DMS53 treated with DMSO at 0.1 percent for 48 hours (cell line): ENCODE results near the gene RAPSN.

ENCODE experiments used
- DNase-seq: peaks from one replicate; lab custom pipeline; 2025; ENCODE audit not compliant: unreplicated experiment; lab: John Stamatoyannopoulos, UW

The RAPSN gene

GRCh38 chr11:47466201-47466600, 17.3 kb upstream of the RAPSN start:
- DNase-seq, result no peak

- no peak for DNase-seq
Observed at GRCh38 chr11:47464483-47464882, 15.5 kb upstream of the RAPSN start.

GRCh38 chr11:47461876-47462275, 12.9 kb upstream of the RAPSN start:
- no peak for DNase-seq

GRCh38 chr11:47460571-47461235, 11.8 kb upstream of the RAPSN start:
- no peak for DNase-seq

GRCh38 chr11:47454258-47454671, 5.3 kb upstream of the RAPSN start:
- peak; percentile 67 for DNase-seq

GRCh38 chr11:47453365-47453764, 4.4 kb upstream of the RAPSN start:
- DNase-seq, result no peak

- DNase-seq, result no peak
Observed at GRCh38 chr11:47451990-47452389, 3.1 kb upstream of the RAPSN start.

- DNase-seq, result no peak
Observed at GRCh38 chr11:47451436-47451835, 2.5 kb upstream of the RAPSN start.

- no peak for DNase-seq
Observed at GRCh38 chr11:47449541-47449940, 605 bp upstream of the RAPSN start.

- DNase-seq, result no peak
Observed at GRCh38 chr11:47447906-47448305, 1.0 kb downstream of the RAPSN start.

- DNase-seq, result no peak
Observed at GRCh38 chr11:47446833-47447232, 2.1 kb downstream of the RAPSN start.

- no peak for DNase-seq
Observed at GRCh38 chr11:47445840-47446239, 3.1 kb downstream of the RAPSN start.

- DNase-seq, result no peak
Observed at GRCh38 chr11:47443817-47444216, 5.1 kb downstream of the RAPSN start.

GRCh38 chr11:47443028-47443700, 5.8 kb downstream of the RAPSN start:
- DNase-seq, result peak; percentile 38

- DNase-seq, result no peak
Observed at GRCh38 chr11:47442514-47442913, 6.4 kb downstream of the RAPSN start.

- DNase-seq, result no peak
Observed at GRCh38 chr11:47441421-47441820, 7.5 kb downstream of the RAPSN start.

- no peak for DNase-seq
Observed at GRCh38 chr11:47440054-47440476, 8.9 kb downstream of the RAPSN start.

GRCh38 chr11:47438721-47439120, 10.2 kb downstream of the RAPSN start:
- DNase-seq, result no peak

GRCh38 chr11:47437746-47438418, 11.1 kb downstream of the RAPSN start:
- no peak for DNase-seq

GRCh38 chr11:47437218-47437745, 11.7 kb downstream of the RAPSN start:
- no peak for DNase-seq

- DNase-seq, result no peak
Observed at GRCh38 chr11:47436726-47437125, 12.2 kb downstream of the RAPSN start.

- no peak for DNase-seq
Observed at GRCh38 chr11:47435687-47436086, 13.2 kb downstream of the RAPSN start.
